HepG2 (cell line): ENCODE measurements around the gene POLH.

Source experiments
- BRCA1 ChIP-seq: sonication (generic); formaldehyde crosslinking; IDR thresholded peaks from 2 replicates; pipeline ENCODE4 v1.4.0; 2020; ENCODE audit warnings: missing genetic modification reagents
- CEBPB ChIP-seq: IDR thresholded peaks from 2 replicates; pipeline ENCODE4 v1.6.1; 2011; ENCODE audit warnings: low read depth, low read length, improper control_type of control experiment, borderline replicate concordance
- CTCF ChIP-seq: sonication (generic); formaldehyde crosslinking; IDR thresholded peaks from 2 replicates; pipeline ENCODE4 v1.5.0; 2020; ENCODE audit warnings: mild to moderate bottlenecking, missing genetic modification reagents, moderate library complexity
- HES4 ChIP-seq: sonication (generic); formaldehyde crosslinking; IDR thresholded peaks from 2 replicates; pipeline ENCODE4 v1.9.0; 2021; ENCODE audit warnings: mild to moderate bottlenecking, missing genetic modification reagents, borderline replicate concordance
- HNRNPL ChIP-seq: fragments of 200-400 bp; formaldehyde crosslinking; IDR thresholded peaks from 2 replicates; pipeline ENCODE4 v1.6.1; 2017; ENCODE audit warnings: mild to moderate bottlenecking, low read depth, low read length
- POLR2A ChIP-seq, 2 experiments: IDR thresholded peaks; 2 replicates each; pipeline ENCODE4 v1.6.1; 2011; ENCODE audit warnings: low read depth in 2 of 2, low read length in 2 of 2, mild to moderate bottlenecking in 1 of 2, moderate library complexity in 1 of 2; ENCODE audit not compliant: insufficient read depth in 1 of 2
- REST ChIP-seq, 2 experiments: IDR thresholded peaks; 2 replicates each; pipeline ENCODE4 v1.6.1; 2011 to 2012; ENCODE audit warnings: low read length in 2 of 2, borderline replicate concordance in 1 of 2, low read depth in 1 of 2, mild to moderate bottlenecking in 1 of 2, moderate library complexity in 1 of 2
- TRIM24 ChIP-seq: sonication (generic); formaldehyde crosslinking; IDR thresholded peaks from 2 replicates; pipeline ENCODE4 v1.8.0; 2022; ENCODE audit warnings: mild to moderate bottlenecking, missing genetic modification reagents
- ZNF512B ChIP-seq: sonication (generic); formaldehyde crosslinking; IDR thresholded peaks from 2 replicates; pipeline ENCODE4 v1.5.1; 2020; ENCODE audit warnings: missing genetic modification reagents, mild to moderate bottlenecking, borderline replicate concordance
- ZSCAN22 ChIP-seq: sonication (generic); formaldehyde crosslinking; IDR thresholded peaks from 2 replicates; pipeline ENCODE4 v1.4.0; 2020; ENCODE audit warnings: mild to moderate bottlenecking, missing genetic modification reagents

GRCh38 chr6:43628393-43629103 is 52.6 kb downstream of the POLH start:
- peak in 1 of 2 experiments; percentile 59; a peak in 2 of 4 replicates for TF ChIP-seq POLR2A (IDR thresholded peaks at IDR 0.05; ENCODE audit: insufficient read depth in 1 of 2, low read depth in 2 of 2, low read length in 2 of 2)
- no peak for TF ChIP-seq TRIM24 (CRISPR knock-in tag)
- TF ChIP-seq ZSCAN22 (CRISPR knock-in tag) = no peak
- TF ChIP-seq BRCA1 (CRISPR knock-in tag) = no peak
- no peak for TF ChIP-seq HNRNPL
- TF ChIP-seq CTCF = no peak
- TF ChIP-seq HES4 = no peak
- TF ChIP-seq ZNF512B (CRISPR knock-in tag) = no peak
- no peak for TF ChIP-seq REST (IDR thresholded peaks at IDR 0.05; ENCODE audit: borderline replicate concordance in 1 of 2, low read depth in 1 of 2, low read length in 2 of 2)
- TF ChIP-seq CEBPB = no peak
